K562 (cell line): ENCODE results near the gene SS18L1. TPM values are rescaled to one million over a fixed set of nuclear protein-coding genes. Genes with fewer than 3 reads are reported as not detected.

ENCODE experiments used
- CHCHD3 ChIP-seq: fragments of 250-450 bp; sonication (Bioruptor Pico); IDR thresholded peaks from 2 replicates; pipeline ENCODE4 v2.1.2; 2022; ENCODE audit warnings: mild to moderate bottlenecking
- POLR2AphosphoS2 ChIP-seq: IDR thresholded peaks from 2 replicates; pipeline ENCODE4 v1.6.1; 2012; ENCODE audit warnings: low read length, improper control_type of control experiment
- PTBP1 ChIP-seq: fragments of 200-400 bp; formaldehyde crosslinking; IDR thresholded peaks from 2 replicates; pipeline ENCODE4 v1.6.1; 2017; ENCODE audit warnings: low read depth, low read length
- SIN3A ChIP-seq, 2 experiments: fragments of 150-350 bp in 1 of 2; IDR thresholded peaks; 2 replicates each; pipeline ENCODE4 v1.6.1; 2011 to 2016; ENCODE audit warnings: borderline replicate concordance in 2 of 2, low read depth in 2 of 2, low read length in 2 of 2, mild to moderate bottlenecking in 2 of 2, moderate library complexity in 2 of 2; ENCODE audit not compliant: control insufficient read depth in 1 of 2
- TGIF2 ChIP-seq: sonication (generic); formaldehyde crosslinking; IDR thresholded peaks from 2 replicates; pipeline ENCODE4 v1.8.1; 2022; ENCODE audit warnings: mild to moderate bottlenecking, missing genetic modification reagents, moderate library complexity
- ZNF507 ChIP-seq: conservative IDR thresholded peaks from 2 replicates; pipeline ENCODE4 v1.6.1; 2017; ENCODE audit warnings: missing genetic modification characterization, missing compliant biosample characterization
- ZNF668 ChIP-seq: fragments of 250-450 bp; sonication (Bioruptor Pico); IDR thresholded peaks from 2 replicates; pipeline ENCODE4 v1.8.0; 2022; ENCODE audit warnings: mild to moderate bottlenecking, inconsistent platforms
- ZNF764 ChIP-seq: fragments of 250-450 bp; sonication (Bioruptor Pico); IDR thresholded peaks from 2 replicates; pipeline ENCODE4 v1.4.0; 2020; ENCODE audit warnings: low read depth, mild to moderate bottlenecking, moderate library complexity
- polyA plus RNA-seq, 8 experiments: library from polyadenylated mRNA; depleted of rRNA in 4 of 8; stranded (reverse) in 5 of 8; unstranded in 3 of 8; fragments of >200 nt; fragmentation: Nextera tagmentation in 2 of 8; fragmentation: Illumina TruSeq in 1 of 8; extraction: Ambion mirVana in 2 of 8; extraction: Trizol in 1 of 8; gene quantifications; 2 replicates each; pipeline versions ENCODE4 v1.2.1 to v1.2.3, GENCODE V29; 2011 to 2014; ENCODE audit warnings: inconsistent platforms in 1 of 8, missing spikeins in 1 of 8
- total RNA-seq, 7 experiments: library from RNA; depleted of rRNA in 6 of 7; stranded (reverse); fragments of >200 nt in 6 of 7; fragmentation: Illumina TruSeq in 2 of 7; extraction: Trizol in 2 of 7; gene quantifications; 2 replicates each; pipeline versions ENCODE4 v1.2.1 to v1.2.3, GENCODE V29; 2011 to 2021; ENCODE audit warnings: low replicate concordance in 1 of 7
- TF ChIP-seq, protein P1 (sequence below): sonication (generic); formaldehyde crosslinking; IDR thresholded peaks from 2 replicates; pipeline ENCODE4 v1.8.0; 2022; ENCODE audit warnings: missing genetic modification reagents, mild to moderate bottlenecking, moderate library complexity, borderline replicate concordance
- TF ChIP-seq, protein P2 (sequence below), 2 experiments: fragments of 250-450 bp in 1 of 2; fragments of 450-650 bp in 1 of 2; sonication (Bioruptor Pico) in 1 of 2; IDR thresholded peaks; 2 replicates each; pipeline versions ENCODE4 v1.6.1 to v1.8.0; 2016 to 2021; ENCODE audit warnings: mild to moderate bottlenecking in 2 of 2, moderate library complexity in 2 of 2, missing compliant biosample characterization in 1 of 2, missing genetic modification characterization in 1 of 2
- TF ChIP-seq, protein P3 (sequence below): sonication (generic); formaldehyde crosslinking; IDR thresholded peaks from 2 replicates; pipeline ENCODE4 v1.8.0; 2022; ENCODE audit warnings: mild to moderate bottlenecking, missing genetic modification reagents, borderline replicate concordance
- TF ChIP-seq, protein P4 (sequence below): fragments of 450-650 bp; IDR thresholded peaks from 2 replicates; pipeline ENCODE4 v1.6.1; 2017; ENCODE audit warnings: antibody characterized with exemption
- TF ChIP-seq, protein P5 (sequence below): conservative IDR thresholded peaks from 2 replicates; pipeline ENCODE4 v1.6.1; 2011; ENCODE audit warnings: low read depth, mild to moderate bottlenecking, low read length; ENCODE audit not compliant: control insufficient read depth
- TF ChIP-seq, protein P6 (sequence below): sonication (generic); formaldehyde crosslinking; IDR thresholded peaks from 2 replicates; pipeline ENCODE4 v1.8.0; 2023; ENCODE audit warnings: mild to moderate bottlenecking, missing genetic modification reagents

Gene SS18L1
- total and polyA plus RNA-seq, 9 of the 15 experiments (the other 6 are each of a cell fraction or from before 2014, with no cell fraction given): 2.7 to 28.3 (median 15.1) TPM

DNA sequence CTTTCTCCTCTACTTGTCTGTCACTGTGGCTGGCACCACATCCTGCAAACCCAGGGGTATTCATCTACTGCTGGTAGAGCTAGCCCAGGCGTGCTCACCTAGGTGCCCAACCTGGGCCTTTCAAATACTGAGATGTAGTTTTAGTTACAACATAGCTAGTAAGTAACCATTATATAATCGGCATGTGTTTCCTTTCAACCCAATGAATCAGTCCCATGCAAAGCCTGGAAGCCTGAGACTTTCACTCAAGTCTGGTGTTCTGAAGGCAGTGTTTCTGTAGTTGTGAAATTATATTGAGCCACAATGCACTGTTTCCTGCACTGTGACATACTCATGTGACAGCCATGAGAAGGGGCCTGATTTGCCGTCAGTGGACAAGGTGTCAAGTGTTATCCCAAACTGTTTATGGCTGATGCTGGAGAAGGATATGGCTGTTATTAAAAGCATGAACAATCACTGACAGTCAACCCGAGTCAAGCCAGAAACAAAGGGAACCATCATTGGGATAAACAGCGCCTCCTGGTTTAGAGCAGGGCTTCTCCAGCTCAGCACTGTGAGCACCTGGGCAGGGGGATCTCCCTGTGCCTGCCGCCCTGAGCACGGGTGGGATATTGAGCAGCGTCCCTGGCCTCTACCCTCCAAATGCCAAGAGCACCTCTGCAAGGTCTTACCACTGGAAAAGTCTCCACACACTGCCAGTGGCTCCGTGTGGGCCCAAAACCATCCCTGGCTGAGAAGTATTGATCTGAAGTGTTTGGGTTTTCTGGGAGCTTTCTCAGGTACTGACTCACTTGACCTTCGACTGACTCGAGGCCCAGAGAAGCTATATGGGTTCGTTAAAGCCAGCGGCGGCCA is 1.9 kb upstream of the SS18L1 start (continued):
- TF ChIP-seq ZNF668 (CRISPR knock-in tag) (no peak), PTBP1 (no peak), ZNF764 (CRISPR knock-in tag) (peak; percentile 87), CHCHD3 (CRISPR knock-in tag) (no peak), ZNF507 (tag) (no peak), TGIF2 (CRISPR knock-in tag) (no peak), SIN3A (IDR thresholded peaks at IDR 0.05; ENCODE audit: borderline replicate concordance in 2 of 2, control insufficient read depth in 1 of 2, low read depth in 2 of 2, low read length in 2 of 2) (no peak), POLR2AphosphoS2 (no peak)
- TF ChIP-seq, protein P1, sequence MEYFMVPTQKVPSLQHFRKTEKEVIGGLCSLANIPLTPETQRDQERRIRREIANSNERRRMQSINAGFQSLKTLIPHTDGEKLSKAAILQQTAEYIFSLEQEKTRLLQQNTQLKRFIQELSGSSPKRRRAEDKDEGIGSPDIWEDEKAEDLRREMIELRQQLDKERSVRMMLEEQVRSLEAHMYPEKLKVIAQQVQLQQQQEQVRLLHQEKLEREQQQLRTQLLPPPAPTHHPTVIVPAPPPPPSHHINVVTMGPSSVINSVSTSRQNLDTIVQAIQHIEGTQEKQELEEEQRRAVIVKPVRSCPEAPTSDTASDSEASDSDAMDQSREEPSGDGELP (CRISPR knock-in tag): peak; percentile 53; the same call in 1 of the 2 replicates
- TF ChIP-seq, protein P2, sequence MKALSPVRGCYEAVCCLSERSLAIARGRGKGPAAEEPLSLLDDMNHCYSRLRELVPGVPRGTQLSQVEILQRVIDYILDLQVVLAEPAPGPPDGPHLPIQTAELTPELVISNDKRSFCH (CRISPR knock-in tag; IDR thresholded peaks at IDR 0.05): no peak
- TF ChIP-seq, protein P2 (tag; IDR thresholded peaks at IDR 0.05): no peak
- TF ChIP-seq, protein P3, sequence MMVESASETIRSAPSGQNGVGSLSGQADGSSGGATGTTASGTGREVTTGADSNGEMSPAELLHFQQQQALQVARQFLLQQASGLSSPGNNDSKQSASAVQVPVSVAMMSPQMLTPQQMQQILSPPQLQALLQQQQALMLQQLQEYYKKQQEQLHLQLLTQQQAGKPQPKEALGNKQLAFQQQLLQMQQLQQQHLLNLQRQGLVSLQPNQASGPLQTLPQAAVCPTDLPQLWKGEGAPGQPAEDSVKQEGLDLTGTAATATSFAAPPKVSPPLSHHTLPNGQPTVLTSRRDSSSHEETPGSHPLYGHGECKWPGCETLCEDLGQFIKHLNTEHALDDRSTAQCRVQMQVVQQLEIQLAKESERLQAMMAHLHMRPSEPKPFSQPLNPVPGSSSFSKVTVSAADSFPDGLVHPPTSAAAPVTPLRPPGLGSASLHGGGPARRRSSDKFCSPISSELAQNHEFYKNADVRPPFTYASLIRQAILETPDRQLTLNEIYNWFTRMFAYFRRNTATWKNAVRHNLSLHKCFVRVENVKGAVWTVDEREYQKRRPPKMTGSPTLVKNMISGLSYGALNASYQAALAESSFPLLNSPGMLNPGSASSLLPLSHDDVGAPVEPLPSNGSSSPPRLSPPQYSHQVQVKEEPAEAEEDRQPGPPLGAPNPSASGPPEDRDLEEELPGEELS (CRISPR knock-in tag): no peak
- TF ChIP-seq, protein P4, sequence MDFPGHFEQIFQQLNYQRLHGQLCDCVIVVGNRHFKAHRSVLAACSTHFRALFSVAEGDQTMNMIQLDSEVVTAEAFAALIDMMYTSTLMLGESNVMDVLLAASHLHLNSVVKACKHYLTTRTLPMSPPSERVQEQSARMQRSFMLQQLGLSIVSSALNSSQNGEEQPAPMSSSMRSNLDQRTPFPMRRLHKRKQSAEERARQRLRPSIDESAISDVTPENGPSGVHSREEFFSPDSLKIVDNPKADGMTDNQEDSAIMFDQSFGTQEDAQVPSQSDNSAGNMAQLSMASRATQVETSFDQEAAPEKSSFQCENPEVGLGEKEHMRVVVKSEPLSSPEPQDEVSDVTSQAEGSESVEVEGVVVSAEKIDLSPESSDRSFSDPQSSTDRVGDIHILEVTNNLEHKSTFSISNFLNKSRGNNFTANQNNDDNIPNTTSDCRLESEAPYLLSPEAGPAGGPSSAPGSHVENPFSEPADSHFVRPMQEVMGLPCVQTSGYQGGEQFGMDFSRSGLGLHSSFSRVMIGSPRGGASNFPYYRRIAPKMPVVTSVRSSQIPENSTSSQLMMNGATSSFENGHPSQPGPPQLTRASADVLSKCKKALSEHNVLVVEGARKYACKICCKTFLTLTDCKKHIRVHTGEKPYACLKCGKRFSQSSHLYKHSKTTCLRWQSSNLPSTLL: no peak
- TF ChIP-seq, protein P5, sequence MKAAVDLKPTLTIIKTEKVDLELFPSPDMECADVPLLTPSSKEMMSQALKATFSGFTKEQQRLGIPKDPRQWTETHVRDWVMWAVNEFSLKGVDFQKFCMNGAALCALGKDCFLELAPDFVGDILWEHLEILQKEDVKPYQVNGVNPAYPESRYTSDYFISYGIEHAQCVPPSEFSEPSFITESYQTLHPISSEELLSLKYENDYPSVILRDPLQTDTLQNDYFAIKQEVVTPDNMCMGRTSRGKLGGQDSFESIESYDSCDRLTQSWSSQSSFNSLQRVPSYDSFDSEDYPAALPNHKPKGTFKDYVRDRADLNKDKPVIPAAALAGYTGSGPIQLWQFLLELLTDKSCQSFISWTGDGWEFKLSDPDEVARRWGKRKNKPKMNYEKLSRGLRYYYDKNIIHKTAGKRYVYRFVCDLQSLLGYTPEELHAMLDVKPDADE: 0 out of 2 replicates have a peak, but pooled peaks have one; percentile 11
- TF ChIP-seq, protein P6, sequence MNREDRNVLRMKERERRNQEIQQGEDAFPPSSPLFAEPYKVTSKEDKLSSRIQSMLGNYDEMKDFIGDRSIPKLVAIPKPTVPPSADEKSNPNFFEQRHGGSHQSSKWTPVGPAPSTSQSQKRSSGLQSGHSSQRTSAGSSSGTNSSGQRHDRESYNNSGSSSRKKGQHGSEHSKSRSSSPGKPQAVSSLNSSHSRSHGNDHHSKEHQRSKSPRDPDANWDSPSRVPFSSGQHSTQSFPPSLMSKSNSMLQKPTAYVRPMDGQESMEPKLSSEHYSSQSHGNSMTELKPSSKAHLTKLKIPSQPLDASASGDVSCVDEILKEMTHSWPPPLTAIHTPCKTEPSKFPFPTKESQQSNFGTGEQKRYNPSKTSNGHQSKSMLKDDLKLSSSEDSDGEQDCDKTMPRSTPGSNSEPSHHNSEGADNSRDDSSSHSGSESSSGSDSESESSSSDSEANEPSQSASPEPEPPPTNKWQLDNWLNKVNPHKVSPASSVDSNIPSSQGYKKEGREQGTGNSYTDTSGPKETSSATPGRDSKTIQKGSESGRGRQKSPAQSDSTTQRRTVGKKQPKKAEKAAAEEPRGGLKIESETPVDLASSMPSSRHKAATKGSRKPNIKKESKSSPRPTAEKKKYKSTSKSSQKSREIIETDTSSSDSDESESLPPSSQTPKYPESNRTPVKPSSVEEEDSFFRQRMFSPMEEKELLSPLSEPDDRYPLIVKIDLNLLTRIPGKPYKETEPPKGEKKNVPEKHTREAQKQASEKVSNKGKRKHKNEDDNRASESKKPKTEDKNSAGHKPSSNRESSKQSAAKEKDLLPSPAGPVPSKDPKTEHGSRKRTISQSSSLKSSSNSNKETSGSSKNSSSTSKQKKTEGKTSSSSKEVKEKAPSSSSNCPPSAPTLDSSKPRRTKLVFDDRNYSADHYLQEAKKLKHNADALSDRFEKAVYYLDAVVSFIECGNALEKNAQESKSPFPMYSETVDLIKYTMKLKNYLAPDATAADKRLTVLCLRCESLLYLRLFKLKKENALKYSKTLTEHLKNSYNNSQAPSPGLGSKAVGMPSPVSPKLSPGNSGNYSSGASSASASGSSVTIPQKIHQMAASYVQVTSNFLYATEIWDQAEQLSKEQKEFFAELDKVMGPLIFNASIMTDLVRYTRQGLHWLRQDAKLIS (CRISPR knock-in tag): no peak
